Activated CD8-positive, alpha-beta memory T cell treated with anti-CD3 and anti-CD28 coated beads, Interleukin-2, amount 50 U/mL, for 48 hours (primary cell): ENCODE data around the gene FRMD4A.
"Not testable (repeated sequence)": the region's sequence is repeated elsewhere in the genome, so short reads cannot be mapped to it uniquely, and the experiment has no call there.

Experiments
- DNase-seq: peaks from one replicate; pipeline ENCODE4 v3.0.0-alpha.2; 2020

Gene FRMD4A

DNA sequence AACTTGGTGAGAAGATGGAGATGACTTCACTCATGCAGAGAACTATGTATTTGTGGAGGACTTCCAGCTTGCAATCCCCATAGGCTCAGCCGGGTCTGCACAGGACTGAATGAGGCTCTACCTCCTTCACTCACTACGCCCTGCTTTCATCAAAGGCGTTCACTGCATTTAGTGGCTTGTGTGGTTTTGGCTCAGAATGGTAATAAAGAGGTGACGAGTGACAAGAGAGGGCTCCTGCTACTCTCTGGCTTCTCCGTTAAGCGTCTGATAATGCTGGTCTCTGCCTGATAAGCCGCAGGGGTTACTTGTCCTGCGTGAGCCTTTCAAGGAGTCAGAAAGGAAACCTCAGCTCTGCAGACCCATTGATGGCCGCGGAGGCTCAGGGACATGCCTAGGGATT, 400.6 kb downstream of the FRMD4A start:
- no peak for DNase-seq

- DNase-seq, result no peak
These were observed 402.3 kb downstream of the FRMD4A start for GRCh38 chr10:13928451-13928850.

- no peak for DNase-seq
These were observed 404.5 kb downstream of the FRMD4A start for GRCh38 chr10:13925971-13926780.

DNA sequence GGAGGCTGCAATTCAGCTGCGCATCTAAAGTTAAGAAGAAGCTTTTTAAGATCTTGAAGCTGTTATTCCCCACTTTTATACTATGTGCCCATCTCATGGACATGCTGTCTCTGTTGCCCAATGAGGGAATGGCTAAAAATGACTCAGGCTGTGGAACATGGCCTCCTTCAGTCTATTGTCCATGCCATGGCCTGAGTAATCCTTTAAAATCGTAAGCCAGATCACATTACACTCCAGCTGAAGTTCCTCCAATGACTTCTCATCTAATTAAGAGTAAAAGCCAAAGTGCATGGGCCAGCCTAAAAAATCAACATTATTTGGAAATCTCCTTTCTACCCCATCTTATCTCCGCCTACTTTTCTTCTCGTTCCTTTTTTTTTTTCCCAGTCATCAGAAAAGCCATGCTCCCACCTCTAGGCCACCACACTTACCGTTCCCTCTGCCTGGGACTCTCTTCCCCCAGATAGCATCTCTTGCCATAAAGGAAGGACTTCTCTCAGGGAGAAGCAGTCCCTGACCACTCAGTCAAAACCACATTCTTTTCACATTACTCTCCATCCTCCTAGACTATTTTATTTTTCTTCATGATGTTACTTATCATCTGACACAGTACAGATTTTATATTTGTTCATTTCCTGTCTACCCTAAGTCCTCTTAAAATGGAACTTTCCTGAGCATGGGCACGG, 406.5 kb downstream of the FRMD4A start:
- DNase-seq, result no peak

- no peak for DNase-seq
These were observed 408.1 kb downstream of the FRMD4A start for GRCh38 chr10:13922586-13922985.

DNA sequence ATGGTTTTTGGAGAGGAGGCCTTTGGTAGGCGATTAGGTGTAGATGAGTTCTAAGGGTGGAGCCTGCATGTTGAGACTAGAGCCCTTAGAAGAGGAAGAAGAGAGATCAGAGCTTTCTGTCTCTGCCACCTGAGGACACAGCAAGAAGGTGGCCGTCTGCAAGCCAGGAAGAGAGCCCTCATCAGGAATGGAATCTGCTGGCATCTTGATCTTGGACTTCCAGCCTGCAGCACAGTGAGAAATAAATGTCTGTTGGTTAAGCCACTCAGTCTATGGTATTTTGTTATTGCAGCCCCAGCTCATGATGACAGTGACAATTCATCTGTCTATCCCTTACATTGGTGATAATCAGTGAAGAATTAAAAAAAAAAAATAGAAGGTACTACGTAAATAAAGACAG, 408.8 kb downstream of the FRMD4A start:
- no peak for DNase-seq

DNA sequence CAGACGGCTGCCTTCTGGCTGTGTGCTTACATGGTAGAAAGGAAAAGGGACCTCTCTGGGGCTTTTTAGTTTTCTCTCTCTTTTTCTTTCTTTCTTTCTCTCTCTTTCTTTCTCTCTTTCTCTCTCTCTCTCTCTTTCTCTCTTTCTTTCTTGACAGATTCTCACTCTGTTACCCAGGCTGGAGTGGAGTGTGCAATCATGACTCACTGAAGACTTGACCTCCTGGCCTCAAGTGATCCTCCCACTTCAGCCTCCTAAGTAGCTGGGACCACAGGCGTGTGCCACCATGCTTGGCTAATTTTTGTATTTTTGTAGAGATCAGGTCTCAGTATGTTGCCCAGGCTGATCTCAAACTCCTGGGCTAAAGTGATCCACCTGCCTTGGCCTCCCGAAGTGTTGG, 409.6 kb downstream of the FRMD4A start:
- DNase-seq, result not testable (repeated sequence)

GRCh38 chr10:13920465-13920864, 410.3 kb downstream of the FRMD4A start:
- no peak for DNase-seq

DNA sequence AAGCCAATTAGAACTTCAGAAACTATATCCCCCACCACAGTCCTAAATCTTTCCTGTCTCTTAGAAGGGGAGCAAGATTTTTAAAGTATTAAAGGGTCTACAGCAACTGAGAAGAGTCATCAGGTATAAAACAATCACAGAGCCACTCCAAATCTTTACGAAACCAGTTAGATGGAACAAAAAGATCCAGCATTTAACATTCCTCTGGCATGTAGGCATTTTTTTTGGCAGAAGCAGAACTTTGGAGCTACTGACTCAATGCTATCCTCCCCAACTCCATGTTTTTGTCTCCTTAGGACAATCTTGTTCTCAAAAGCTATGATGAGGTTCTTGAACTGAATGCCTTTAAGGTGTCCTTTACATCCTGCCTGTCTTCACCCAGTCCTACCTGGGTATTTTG, 410.7 kb downstream of the FRMD4A start:
- DNase-seq, result no peak

GRCh38 chr10:13917791-13918190, 412.9 kb downstream of the FRMD4A start:
- no peak for DNase-seq

GRCh38 chr10:13916384-13916947, 414.3 kb downstream of the FRMD4A start:
- no peak for DNase-seq

- DNase-seq, result no peak
These were observed 415.0 kb downstream of the FRMD4A start for GRCh38 chr10:13915710-13916109.

DNA sequence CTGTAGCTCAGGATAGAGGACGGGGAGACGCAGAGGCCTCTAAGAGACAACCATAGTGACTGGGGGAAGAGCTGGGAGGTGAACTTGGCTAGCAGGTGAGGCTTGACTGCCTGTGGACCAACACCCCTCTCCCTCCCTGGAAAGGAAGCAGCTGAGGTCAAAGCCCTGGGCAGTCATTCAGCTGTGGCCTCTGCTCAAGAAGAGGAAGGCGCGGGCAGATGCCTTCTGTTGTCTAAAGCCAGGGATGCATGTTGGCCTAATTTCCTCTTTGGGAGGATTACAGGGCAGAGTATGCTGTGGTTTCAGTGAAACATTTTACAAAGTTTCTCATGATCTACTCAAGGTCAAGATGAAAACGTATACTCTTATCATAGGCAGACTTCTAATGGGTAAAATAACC, 416.8 kb downstream of the FRMD4A start:
- DNase-seq, result no peak

- no peak for DNase-seq
These were observed 418.8 kb downstream of the FRMD4A start for GRCh38 chr10:13911821-13912520.

GRCh38 chr10:13909516-13910258, 421.0 kb downstream of the FRMD4A start:
- DNase-seq, result no peak

- DNase-seq, result no peak
These were observed 422.2 kb downstream of the FRMD4A start for GRCh38 chr10:13908475-13908874.

DNA sequence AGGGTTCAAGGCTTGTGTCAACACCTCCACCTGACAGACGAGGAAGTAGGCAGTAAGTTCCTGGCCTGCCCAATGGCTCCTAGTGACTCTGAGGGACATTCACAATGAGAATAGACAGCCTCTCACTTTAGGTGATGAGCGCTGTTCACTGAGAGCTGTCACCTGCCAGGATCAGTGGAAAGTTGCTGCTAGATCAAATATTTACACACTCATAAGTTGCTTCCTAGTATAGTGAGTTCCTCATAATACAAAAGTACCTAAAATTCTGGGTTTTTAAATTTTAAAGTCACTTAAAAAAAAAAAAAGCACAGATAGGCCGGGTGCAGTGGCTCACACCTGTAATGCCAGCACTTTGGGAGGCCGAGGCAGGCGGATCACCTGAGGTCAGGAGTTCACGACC, 423.2 kb downstream of the FRMD4A start:
- no peak for DNase-seq

GRCh38 chr10:13905281-13905680, 425.4 kb downstream of the FRMD4A start:
- DNase-seq, result no peak

- no peak for DNase-seq
These were observed 426.7 kb downstream of the FRMD4A start for GRCh38 chr10:13904064-13904463.

GRCh38 chr10:13902868-13903587, 427.7 kb downstream of the FRMD4A start:
- no peak for DNase-seq

- no peak for DNase-seq
These were observed 430.8 kb downstream of the FRMD4A start for GRCh38 chr10:13899941-13900340.

GRCh38 chr10:13896146-13896545, 434.6 kb downstream of the FRMD4A start:
- DNase-seq, result not testable (repeated sequence)
